ENCODE measurements around the gene ERMARD. TPM values are rescaled to one million over a fixed set of nuclear protein-coding genes. Genes with fewer than 3 reads are reported as not detected.

The ERMARD gene
- total RNA-seq, 1 donor from 2014 or later = 26.1 TPM

DNA sequence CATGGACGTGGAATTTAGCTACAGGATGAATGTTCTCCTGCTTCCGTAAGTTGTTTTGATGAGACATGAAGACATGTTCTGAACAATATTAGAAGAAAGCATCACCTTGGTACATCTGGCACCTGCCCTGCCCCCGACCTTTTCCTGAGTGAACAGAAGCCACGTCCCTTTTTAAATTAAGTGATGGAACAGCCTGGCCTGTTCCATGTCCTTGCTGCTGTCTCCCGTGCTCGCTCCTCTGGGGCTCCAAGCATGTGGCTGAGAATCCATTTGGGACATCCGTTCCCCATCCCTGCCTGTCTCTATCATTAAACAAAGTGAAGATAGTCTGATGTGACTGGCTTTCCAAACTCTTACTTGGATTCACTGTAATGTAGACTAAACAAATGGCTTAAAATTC is 36.4 kb downstream of the ERMARD start:
- TF ChIP-seq, protein P1, sequence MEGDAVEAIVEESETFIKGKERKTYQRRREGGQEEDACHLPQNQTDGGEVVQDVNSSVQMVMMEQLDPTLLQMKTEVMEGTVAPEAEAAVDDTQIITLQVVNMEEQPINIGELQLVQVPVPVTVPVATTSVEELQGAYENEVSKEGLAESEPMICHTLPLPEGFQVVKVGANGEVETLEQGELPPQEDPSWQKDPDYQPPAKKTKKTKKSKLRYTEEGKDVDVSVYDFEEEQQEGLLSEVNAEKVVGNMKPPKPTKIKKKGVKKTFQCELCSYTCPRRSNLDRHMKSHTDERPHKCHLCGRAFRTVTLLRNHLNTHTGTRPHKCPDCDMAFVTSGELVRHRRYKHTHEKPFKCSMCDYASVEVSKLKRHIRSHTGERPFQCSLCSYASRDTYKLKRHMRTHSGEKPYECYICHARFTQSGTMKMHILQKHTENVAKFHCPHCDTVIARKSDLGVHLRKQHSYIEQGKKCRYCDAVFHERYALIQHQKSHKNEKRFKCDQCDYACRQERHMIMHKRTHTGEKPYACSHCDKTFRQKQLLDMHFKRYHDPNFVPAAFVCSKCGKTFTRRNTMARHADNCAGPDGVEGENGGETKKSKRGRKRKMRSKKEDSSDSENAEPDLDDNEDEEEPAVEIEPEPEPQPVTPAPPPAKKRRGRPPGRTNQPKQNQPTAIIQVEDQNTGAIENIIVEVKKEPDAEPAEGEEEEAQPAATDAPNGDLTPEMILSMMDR (IDR thresholded peaks at IDR 0.05) = no peak
- no peak for DNase-seq (ENCODE audit: low spot score)
- Mint-ChIP-seq H3K4me1 (ENCODE audit: low read depth) (peaks cover 42% of the 10 kb centered on the region), H3K27ac (ENCODE audit: unreplicated experiment) (no peak overlapping the region), H3K27me3 (ENCODE audit: low read depth) (no peaks in the 10 kb centered on the region), H3K4me3 (ENCODE audit: unreplicated experiment) (no peak overlapping the region), H3K36me3 (ENCODE audit: low read depth) (peaks cover 8% of the 10 kb centered on the region), H3K9me3 (ENCODE audit: low read depth) (no peaks in the 10 kb centered on the region)

DNA sequence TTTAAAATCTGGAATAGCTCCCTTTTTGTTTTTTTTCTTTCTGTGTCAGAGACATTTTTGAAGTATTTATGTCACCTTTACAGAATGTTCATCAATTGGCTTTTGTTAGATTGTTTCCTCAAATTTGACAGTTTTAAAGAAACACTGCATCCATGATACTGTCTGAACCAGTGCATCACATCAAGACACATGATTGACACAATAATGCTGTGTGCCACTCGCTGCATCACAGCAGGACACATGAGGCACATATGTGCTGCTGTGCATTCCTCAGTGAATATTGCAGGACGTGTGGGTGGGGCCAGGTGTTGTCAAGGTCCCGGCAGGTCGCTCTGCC is 37.4 kb downstream of the ERMARD start:
- DNase-seq (ENCODE audit: low spot score) = no peak
- Mint-ChIP-seq H3K4me1 (ENCODE audit: low read depth) (peaks cover 32% of the 10 kb centered on the region), H3K27me3 (ENCODE audit: low read depth) (no peaks in the 10 kb centered on the region), H3K9me3 (ENCODE audit: low read depth) (no peaks in the 10 kb centered on the region), H3K36me3 (ENCODE audit: low read depth) (peaks cover 2% of the 10 kb centered on the region), H3K4me3 (ENCODE audit: unreplicated experiment) (no peak overlapping the region), H3K27ac (ENCODE audit: unreplicated experiment) (no peak overlapping the region)
- TF ChIP-seq, protein P1 (IDR thresholded peaks at IDR 0.05) = no peak

DNA sequence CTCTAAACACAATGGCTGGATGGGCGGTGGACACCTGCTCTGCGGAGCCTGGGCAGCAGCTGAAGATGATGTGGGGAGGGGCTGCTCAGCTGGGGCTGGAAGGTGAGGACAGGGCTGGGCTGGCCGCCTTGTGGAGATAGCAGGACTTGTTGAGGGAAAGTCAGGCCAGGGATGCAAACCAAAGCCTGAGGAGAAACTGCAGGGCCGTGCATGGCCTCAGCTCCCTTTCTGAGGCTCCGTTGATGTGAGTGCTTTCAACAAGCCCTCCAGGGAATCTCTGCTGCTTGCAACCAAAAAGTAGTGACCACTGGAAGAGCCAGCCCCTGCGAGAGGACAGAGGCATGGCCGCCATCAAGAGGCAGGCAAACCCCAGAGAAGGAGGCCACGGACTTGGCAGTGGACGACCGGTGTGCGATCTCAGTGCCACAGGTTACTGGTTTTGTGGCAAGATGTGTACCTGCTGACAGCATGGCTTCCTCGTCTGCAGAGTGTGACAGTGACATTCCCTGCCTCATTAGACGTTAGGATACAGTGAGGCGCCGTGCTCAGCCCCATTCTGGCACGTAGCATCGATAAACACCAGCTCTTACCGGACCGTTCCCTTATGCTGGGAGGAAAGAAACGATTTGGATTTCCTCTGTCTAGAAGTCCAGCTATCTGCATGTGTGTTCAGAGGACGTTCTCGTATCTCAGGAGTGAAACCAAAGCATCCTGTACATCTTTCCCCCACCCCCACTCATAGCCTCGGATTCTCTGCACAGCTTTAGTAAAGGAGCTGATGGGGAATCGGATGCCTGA is 37.9 kb downstream of the ERMARD start:
- no peak for DNase-seq (ENCODE audit: low spot score)
- Mint-ChIP-seq H3K36me3 (ENCODE audit: low read depth) (no peaks in the 10 kb centered on the region), H3K27me3 (ENCODE audit: low read depth) (no peaks in the 10 kb centered on the region), H3K9me3 (ENCODE audit: low read depth) (no peaks in the 10 kb centered on the region), H3K27ac (ENCODE audit: unreplicated experiment) (no peak overlapping the region), H3K4me3 (ENCODE audit: unreplicated experiment) (peak overlapping the region; percentile 75), H3K4me1 (ENCODE audit: low read depth) (peaks cover 27% of the 10 kb centered on the region)
- TF ChIP-seq, protein P1 (IDR thresholded peaks at IDR 0.05) = no peak

DNA sequence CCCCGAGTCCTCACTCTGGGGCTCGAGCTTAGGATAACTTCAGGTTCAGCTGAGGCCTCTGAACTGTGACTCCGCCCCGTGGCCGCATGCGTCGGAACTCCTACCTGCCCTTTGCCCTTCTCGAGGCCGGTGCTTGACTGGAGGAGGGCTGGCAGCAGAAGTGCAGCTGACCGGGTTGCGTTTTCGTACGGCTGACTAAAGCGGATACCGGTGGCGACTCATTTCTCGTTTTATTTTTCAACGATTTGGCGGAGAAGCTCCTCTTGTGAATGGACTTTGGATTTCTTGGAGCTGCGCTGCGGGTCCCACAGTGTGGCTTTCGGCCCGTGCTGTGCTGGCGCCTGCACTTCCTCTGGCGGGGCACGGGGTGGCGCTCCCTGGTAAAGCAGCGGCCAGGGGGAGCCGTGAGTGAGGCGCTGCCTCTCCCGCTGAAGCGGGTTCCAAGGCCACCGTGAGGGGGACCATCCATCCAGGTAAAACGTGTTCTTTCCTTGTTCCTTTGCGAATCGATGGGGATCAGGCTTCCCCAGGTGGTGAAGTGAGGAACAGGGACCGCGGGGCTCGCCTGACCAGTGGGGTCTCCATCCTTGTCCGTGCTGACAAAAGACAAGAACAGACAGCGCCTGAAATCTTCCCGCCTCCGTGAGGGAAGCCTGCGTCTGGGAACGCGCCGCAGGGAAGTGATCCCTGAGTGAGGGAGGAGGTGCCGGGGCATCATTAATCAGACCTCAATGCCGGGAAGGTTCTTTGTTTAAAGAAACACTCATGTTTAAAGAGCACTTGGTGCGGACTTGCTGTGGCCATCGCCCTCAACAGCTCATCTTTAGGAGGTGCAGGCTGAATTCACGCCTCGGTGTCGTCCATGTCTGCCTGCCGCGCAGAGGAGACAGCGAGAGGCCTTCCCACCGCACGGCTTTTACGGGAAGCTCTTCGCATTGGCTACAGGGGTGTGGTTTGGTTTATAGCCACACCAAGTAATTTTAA is 38.8 kb downstream of the ERMARD start:
- Mint-ChIP-seq H3K4me3 (ENCODE audit: unreplicated experiment) (peak overlapping the region; percentile 75), H3K36me3 (ENCODE audit: low read depth) (no peaks in the 10 kb centered on the region), H3K27me3 (ENCODE audit: low read depth) (no peaks in the 10 kb centered on the region), H3K9me3 (ENCODE audit: low read depth) (no peaks in the 10 kb centered on the region), H3K4me1 (ENCODE audit: low read depth) (peaks cover 26% of the 10 kb centered on the region), H3K27ac (ENCODE audit: unreplicated experiment) (peak overlapping the region; percentile 55)
- TF ChIP-seq, protein P1 (IDR thresholded peaks at IDR 0.05) = peak; percentile 99
- no peak for DNase-seq (ENCODE audit: low spot score)

DNA sequence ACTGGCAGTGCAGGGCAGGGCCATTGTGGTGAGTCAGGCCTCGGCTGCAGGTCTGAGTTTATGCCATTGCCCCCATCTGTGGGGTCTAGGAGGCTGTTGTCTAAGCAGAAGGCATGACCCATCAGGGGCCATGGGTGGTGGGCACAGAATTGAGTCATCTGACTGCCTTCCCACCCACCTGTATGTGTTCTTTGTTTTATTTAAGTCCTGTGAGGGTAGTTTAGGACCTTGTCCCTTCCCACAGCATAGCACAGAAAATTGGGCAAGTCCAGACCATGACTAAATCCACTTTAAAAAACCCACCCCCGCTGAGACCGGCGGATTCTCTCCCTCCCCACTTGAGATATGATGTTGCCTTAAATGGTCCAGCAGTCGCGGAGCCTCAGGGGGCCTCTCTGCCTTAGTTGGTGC is 40.3 kb downstream of the ERMARD start:
- Mint-ChIP-seq H3K27ac (ENCODE audit: unreplicated experiment) (no peak overlapping the region), H3K36me3 (ENCODE audit: low read depth) (no peaks in the 10 kb centered on the region), H3K4me3 (ENCODE audit: unreplicated experiment) (no peak overlapping the region), H3K4me1 (ENCODE audit: low read depth) (peaks cover 26% of the 10 kb centered on the region), H3K9me3 (ENCODE audit: low read depth) (no peaks in the 10 kb centered on the region), H3K27me3 (ENCODE audit: low read depth) (no peaks in the 10 kb centered on the region)
- TF ChIP-seq, protein P1 (IDR thresholded peaks at IDR 0.05) = no peak
- no peak for DNase-seq (ENCODE audit: low spot score)

All from chondrocyte (in vitro differentiated cells).